KG1 (cell line): Measurements from ENCODE around the gene WDR18.
"Not testable (repeated sequence)": the region's sequence is repeated elsewhere in the genome, so short reads cannot be mapped to it uniquely, and the experiment has no call there.

Source experiments
- DNase-seq: peaks from one replicate; lab custom pipeline; 2025; lab: John Stamatoyannopoulos, UW

Gene WDR18

GRCh38 chr19:1019980-1020867, 36.1 kb downstream of the WDR18 start:
- DNase-seq = no peak

GRCh38 chr19:1020868-1021425, 36.8 kb downstream of the WDR18 start, which contains the start of gene TMEM259:
TMEM259 (minus strand) TSS chr19:1021123; CDS start chr19:1020996, 127 bp downstream.
- peak; percentile 96 for DNase-seq

- not testable (repeated sequence) for DNase-seq
Observed at GRCh38 chr19:1023883-1024188, 39.7 kb downstream of the WDR18 start.

- DNase-seq = not testable (repeated sequence)
Observed at GRCh38 chr19:1025080-1025479, 40.9 kb downstream of the WDR18 start.

- peak; percentile 25 for DNase-seq
Observed at GRCh38 chr19:1025960-1026782, 42.0 kb downstream of the WDR18 start, which contains the start of gene CNN2. CNN2 (plus strand) TSS chr19:1026608; CDS start chr19:1026662, 54 bp downstream.

- DNase-seq = peak; percentile 26
Observed at GRCh38 chr19:1026783-1027649, 42.9 kb downstream of the WDR18 start.

GRCh38 chr19:1027650-1028061, 43.5 kb downstream of the WDR18 start:
- no peak for DNase-seq

- DNase-seq = peak; percentile 10
Observed at GRCh38 chr19:1028062-1028926, 44.1 kb downstream of the WDR18 start.

- no peak for DNase-seq
Observed at GRCh38 chr19:1032264-1032867, 48.2 kb downstream of the WDR18 start.

- no peak for DNase-seq
Observed at GRCh38 chr19:1035998-1036621, 52.0 kb downstream of the WDR18 start.

- DNase-seq = no peak
Observed at GRCh38 chr19:1037621-1038064, 53.5 kb downstream of the WDR18 start.

GRCh38 chr19:1038978-1039645, 55.0 kb downstream of the WDR18 start:
- DNase-seq = no peak

- DNase-seq = peak; percentile 89
Observed at GRCh38 chr19:1039646-1040475, 55.7 kb downstream of the WDR18 start, which contains the start of gene ABCA7. ABCA7 (plus strand) TSS chr19:1040107; CDS start chr19:1041362, 1,255 bp downstream.

- peak; percentile 34 for DNase-seq
Observed at GRCh38 chr19:1040476-1041271, 56.5 kb downstream of the WDR18 start.

- no peak for DNase-seq
Observed at GRCh38 chr19:1041272-1041834, 57.2 kb downstream of the WDR18 start.

GRCh38 chr19:1041835-1042685, 57.9 kb downstream of the WDR18 start:
- no peak for DNase-seq
